Measurements from ENCODE around the gene ASCC1.

Gene ASCC1

DNA sequence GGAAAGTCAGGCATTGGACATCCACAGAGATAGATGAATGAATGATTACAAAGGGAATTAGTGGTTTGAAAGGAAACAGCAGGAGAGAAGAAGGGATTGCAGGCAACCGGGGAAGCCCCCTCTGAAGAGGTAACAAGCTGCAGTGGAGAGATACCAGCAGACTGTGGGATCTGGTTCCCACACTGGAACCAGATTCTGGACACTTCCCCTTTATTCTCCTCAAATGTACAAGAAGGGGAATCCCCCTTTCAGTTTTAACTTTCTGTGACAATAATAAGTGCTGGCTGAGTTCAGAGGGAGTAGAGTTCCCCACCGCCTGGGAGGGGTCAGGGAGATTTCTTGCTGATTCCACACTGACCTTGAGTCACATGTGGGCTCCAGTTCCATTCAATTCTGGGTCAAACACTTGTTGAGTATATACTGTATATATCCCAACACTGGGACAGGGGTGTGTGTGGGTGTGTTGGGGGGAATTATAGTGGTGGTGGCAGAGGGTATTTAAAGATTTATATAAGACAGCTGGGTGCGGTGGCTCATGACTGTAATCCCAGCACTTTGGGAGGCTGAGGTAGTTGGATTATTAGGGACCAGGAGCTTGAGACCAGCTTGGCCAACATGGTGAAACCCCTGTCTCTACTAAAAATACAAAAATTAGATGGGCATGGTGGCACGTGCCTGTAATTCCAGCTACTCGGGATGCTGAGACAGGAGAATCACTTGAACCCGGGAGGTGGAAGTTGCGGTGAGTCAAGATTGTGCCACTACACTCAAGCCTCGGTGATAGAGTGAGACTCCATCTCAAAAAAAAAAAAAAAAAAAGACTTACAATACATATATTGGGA is 41.2 kb upstream of the ASCC1 start:
- no peak overlapping the region for H2AFZ ChIP-seq (ENCODE audit: low read depth, low read length, severe bottlenecking)
- H3K9ac ChIP-seq (ENCODE audit: low read length): no peak overlapping the region
- TF ChIP-seq EZH2phosphoT487 (conservative IDR thresholded peaks at IDR 0.05; ENCODE audit: low read length): no peak
- TF ChIP-seq, protein P1, sequence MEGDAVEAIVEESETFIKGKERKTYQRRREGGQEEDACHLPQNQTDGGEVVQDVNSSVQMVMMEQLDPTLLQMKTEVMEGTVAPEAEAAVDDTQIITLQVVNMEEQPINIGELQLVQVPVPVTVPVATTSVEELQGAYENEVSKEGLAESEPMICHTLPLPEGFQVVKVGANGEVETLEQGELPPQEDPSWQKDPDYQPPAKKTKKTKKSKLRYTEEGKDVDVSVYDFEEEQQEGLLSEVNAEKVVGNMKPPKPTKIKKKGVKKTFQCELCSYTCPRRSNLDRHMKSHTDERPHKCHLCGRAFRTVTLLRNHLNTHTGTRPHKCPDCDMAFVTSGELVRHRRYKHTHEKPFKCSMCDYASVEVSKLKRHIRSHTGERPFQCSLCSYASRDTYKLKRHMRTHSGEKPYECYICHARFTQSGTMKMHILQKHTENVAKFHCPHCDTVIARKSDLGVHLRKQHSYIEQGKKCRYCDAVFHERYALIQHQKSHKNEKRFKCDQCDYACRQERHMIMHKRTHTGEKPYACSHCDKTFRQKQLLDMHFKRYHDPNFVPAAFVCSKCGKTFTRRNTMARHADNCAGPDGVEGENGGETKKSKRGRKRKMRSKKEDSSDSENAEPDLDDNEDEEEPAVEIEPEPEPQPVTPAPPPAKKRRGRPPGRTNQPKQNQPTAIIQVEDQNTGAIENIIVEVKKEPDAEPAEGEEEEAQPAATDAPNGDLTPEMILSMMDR (IDR thresholded peaks at IDR 0.05; ENCODE audit: insufficient read depth, low read length, poor library complexity, severe bottlenecking): no peak
- no peaks in the 10 kb centered on the region for H3K9me3 ChIP-seq (ENCODE audit: insufficient read depth, low read length)
- no peaks in the 10 kb centered on the region for H4K20me1 ChIP-seq (ENCODE audit: low read depth, low read length)
- H3K9me2 ChIP-seq (replicated peaks; ENCODE audit: insufficient read depth, low read length): no peaks in the 10 kb centered on the region
- H3K79me2 ChIP-seq (ENCODE audit: insufficient read depth, low read length): no peaks in the 10 kb centered on the region
- no peak overlapping the region for H3K27ac ChIP-seq (ENCODE audit: low read depth, low read length)
- H3K36me3 ChIP-seq (ENCODE audit: low read length): no peaks in the 10 kb centered on the region
- H3K4me2 ChIP-seq (ENCODE audit: low read depth, low read length, poor library complexity, severe bottlenecking): no peak overlapping the region
- no peaks in the 10 kb centered on the region for H3K27me3 ChIP-seq (ENCODE audit: low read length)
- H3F3A ChIP-seq (ENCODE audit: insufficient read depth): peaks cover 16% of the 10 kb centered on the region; the same call in 1 of the 2 replicates
- no peak overlapping the region for H3K4me3 ChIP-seq (ENCODE audit: insufficient read depth, low read length, poor library complexity, severe bottlenecking)

DNA sequence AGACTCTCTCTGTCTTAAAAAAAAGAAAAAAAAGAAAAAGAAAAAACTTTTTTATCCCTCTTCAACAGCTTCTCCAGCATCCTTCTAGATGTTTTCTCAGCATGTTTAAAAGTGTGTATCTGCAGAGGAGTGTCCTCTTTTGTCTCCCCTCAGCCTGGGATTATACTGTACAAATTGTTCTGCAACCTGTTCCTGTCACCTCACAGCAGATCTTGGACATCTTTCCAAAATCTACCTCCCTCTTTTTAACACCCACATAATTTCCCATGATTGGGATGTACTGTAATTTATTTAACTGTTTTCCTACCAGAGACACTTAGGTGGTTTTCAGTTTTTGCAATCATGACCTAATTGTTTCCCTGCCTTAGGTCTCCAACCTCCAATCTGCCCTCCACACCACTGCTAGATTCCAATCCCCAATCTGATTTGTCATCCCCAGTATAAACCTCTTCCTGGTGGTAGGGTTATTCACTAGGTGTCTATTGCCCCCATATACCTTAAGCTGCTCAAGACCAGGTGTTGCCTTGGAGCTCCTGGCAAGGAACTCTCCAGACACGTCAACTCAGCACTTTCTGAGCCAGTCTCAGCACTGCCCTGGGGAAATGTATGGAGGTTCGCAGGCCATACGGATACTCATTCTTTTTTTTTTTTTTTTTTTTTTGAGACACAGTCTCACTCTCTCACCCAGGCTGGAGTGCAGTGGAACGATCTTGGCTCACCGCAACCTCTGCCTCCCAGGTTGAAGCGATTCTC is 40.1 kb upstream of the ASCC1 start:
- H3K36me3 ChIP-seq (ENCODE audit: low read length): no peaks in the 10 kb centered on the region
- no peaks in the 10 kb centered on the region for H3K27me3 ChIP-seq (ENCODE audit: low read length)
- H3K9me2 ChIP-seq (replicated peaks; ENCODE audit: insufficient read depth, low read length): no peaks in the 10 kb centered on the region
- H3K79me2 ChIP-seq (ENCODE audit: insufficient read depth, low read length): no peaks in the 10 kb centered on the region
- H3K9me3 ChIP-seq (ENCODE audit: insufficient read depth, low read length): no peaks in the 10 kb centered on the region
- no peak overlapping the region for H3K9ac ChIP-seq (ENCODE audit: low read length)
- no peak overlapping the region for H2AFZ ChIP-seq (ENCODE audit: low read depth, low read length, severe bottlenecking)
- no peaks in the 10 kb centered on the region for H4K20me1 ChIP-seq (ENCODE audit: low read depth, low read length)
- H3K4me2 ChIP-seq (ENCODE audit: low read depth, low read length, poor library complexity, severe bottlenecking): no peak overlapping the region
- H3K27ac ChIP-seq (ENCODE audit: low read depth, low read length): no peak overlapping the region
- TF ChIP-seq, protein P1 (IDR thresholded peaks at IDR 0.05; ENCODE audit: insufficient read depth, low read length, poor library complexity, severe bottlenecking): no peak
- no peak for TF ChIP-seq EZH2phosphoT487 (conservative IDR thresholded peaks at IDR 0.05; ENCODE audit: low read length)
- H3K4me3 ChIP-seq (ENCODE audit: insufficient read depth, low read length, poor library complexity, severe bottlenecking): no peak overlapping the region
- H3F3A ChIP-seq (ENCODE audit: insufficient read depth): peaks cover 9% of the 10 kb centered on the region; the same call in 1 of the 2 replicates

DNA sequence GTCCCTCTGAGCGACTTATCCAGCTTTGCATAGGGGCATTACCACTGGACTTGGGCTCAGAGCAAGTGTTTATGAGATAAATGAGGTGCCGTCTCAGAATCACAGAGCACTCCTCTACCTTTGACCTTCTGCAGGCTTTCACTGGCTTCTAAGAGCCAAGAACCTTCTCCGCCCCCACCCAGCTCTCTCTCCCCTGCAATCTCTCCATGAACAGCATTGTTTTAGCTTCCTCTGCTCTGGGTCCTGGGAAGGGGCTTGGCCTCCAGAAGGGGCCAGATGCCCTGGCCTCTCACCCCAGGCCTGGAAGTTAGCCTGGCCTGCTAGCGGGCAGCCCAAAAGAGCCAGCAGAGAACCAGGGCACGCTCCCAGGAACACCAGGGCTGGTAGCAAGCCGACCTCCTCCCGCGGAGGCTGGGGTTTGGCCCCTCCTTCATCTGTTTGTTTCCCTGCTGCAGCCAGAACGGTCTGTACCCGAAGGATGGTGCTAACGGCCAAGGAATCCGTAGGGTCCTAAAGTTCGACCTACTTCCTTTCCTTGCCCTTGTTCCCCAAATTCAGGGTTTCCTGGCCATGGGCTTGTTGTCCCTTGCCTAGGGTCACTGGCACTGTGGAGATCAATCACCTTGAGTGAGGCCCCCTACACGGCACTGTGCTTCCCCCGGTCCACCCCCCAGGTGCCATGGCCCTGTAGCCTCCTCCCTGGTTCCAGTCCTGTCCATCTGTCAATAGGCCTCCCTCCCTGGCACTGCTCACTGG is 38.9 kb upstream of the ASCC1 start:
- H3K9ac ChIP-seq (ENCODE audit: low read length): peak overlapping the region; percentile 41; the same call in 1 of the 2 replicates
- H4K20me1 ChIP-seq (ENCODE audit: low read depth, low read length): no peaks in the 10 kb centered on the region
- 0 out of 2 replicates have a peak, but pooled peaks cover 5% of the 10 kb centered on the region for H3F3A ChIP-seq (ENCODE audit: insufficient read depth)
- peak overlapping the region; percentile 41 for H3K27ac ChIP-seq (ENCODE audit: low read depth, low read length)
- H3K4me2 ChIP-seq (ENCODE audit: low read depth, low read length, poor library complexity, severe bottlenecking): peak overlapping the region; percentile 38
- H2AFZ ChIP-seq (ENCODE audit: low read depth, low read length, severe bottlenecking): peak overlapping the region; percentile 89
- no peaks in the 10 kb centered on the region for H3K9me2 ChIP-seq (replicated peaks; ENCODE audit: insufficient read depth, low read length)
- TF ChIP-seq, protein P1 (IDR thresholded peaks at IDR 0.05; ENCODE audit: insufficient read depth, low read length, poor library complexity, severe bottlenecking): no peak
- no peak for TF ChIP-seq EZH2phosphoT487 (conservative IDR thresholded peaks at IDR 0.05; ENCODE audit: low read length)
- H3K4me3 ChIP-seq (ENCODE audit: insufficient read depth, low read length, poor library complexity, severe bottlenecking): no peak overlapping the region
- no peaks in the 10 kb centered on the region for H3K79me2 ChIP-seq (ENCODE audit: insufficient read depth, low read length)
- H3K9me3 ChIP-seq (ENCODE audit: insufficient read depth, low read length): no peaks in the 10 kb centered on the region
- H3K27me3 ChIP-seq (ENCODE audit: low read length): no peaks in the 10 kb centered on the region
- no peaks in the 10 kb centered on the region for H3K36me3 ChIP-seq (ENCODE audit: low read length)

All from SU-DHL-6 (cell line).